Heart left ventricle (tissue), 13 donors: ENCODE results near the gene SCN9A.

ENCODE experiments used
- POLR2A ChIP-seq, 2 donors: fragments of 450-650 bp; IDR thresholded peaks; one replicate each; pipeline ENCODE4 v1.6.1; 2017; ENCODE audit warnings: antibody characterized with exemption in 2 of 2, mild to moderate bottlenecking in 2 of 2, moderate library complexity in 2 of 2
- TF ChIP-seq, protein P1 (sequence below), 12 donors: fragments of 200-600 bp; sonication (generic) in 4 of 12; IDR thresholded peaks; one replicate each; pipeline versions ENCODE4 v1.5.0 to v1.8.0; 2018 to 2022; ENCODE audit warnings: antibody characterized with exemption in 12 of 12, mild to moderate bottlenecking in 5 of 12
- donor health status: ischemic (EF 13 %, LVEDD 7.1; RV severe dilation, severe dysfunction).
- donor health status: DM: no; HTN: yes; CAD: no.
- donor health status: DM: no; HTN: no; CAD: no.
- donor health status: ischemic (EF 25% LVEDD 6.9; RV normal size, moderate dysfunction).
- donor health status: ischemic (EF 25% LVEDD 5.7; RV mildly dilated, moderate dysfunction).
- donor health status: ischemic (EF 35%, LVEDD 5.7; RV mildly dilated, moderate dysfunction).
- donor health status: nonischemic (EF 11% LVEDD 7.7; RV severe dilation, severe dysfunction).
- donor health status: DM: yes; HTN: yes; CAD: no.
- donor health status: PGD.
- donor health status: ischemic (EF 29% LVEDD 5.4; RV normal size, mild dysfunction).
- donor health status: nonischemic (EF 23%, LVEDD 6.1; RV moderate dilation, normal function).

- TF ChIP-seq, protein P1, sequence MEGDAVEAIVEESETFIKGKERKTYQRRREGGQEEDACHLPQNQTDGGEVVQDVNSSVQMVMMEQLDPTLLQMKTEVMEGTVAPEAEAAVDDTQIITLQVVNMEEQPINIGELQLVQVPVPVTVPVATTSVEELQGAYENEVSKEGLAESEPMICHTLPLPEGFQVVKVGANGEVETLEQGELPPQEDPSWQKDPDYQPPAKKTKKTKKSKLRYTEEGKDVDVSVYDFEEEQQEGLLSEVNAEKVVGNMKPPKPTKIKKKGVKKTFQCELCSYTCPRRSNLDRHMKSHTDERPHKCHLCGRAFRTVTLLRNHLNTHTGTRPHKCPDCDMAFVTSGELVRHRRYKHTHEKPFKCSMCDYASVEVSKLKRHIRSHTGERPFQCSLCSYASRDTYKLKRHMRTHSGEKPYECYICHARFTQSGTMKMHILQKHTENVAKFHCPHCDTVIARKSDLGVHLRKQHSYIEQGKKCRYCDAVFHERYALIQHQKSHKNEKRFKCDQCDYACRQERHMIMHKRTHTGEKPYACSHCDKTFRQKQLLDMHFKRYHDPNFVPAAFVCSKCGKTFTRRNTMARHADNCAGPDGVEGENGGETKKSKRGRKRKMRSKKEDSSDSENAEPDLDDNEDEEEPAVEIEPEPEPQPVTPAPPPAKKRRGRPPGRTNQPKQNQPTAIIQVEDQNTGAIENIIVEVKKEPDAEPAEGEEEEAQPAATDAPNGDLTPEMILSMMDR (IDR thresholded peaks at IDR 0.05): peak in 3 of 12 donors; percentile 11 to 26 (median 22)
- no peak for TF ChIP-seq POLR2A (IDR thresholded peaks at IDR 0.05)
Observed at GRCh38 chr2:166419616-166419934, 43.8 kb upstream of the SCN9A start.
